ENCODE results near the gene ARMC6.

The ARMC6 gene

DNA sequence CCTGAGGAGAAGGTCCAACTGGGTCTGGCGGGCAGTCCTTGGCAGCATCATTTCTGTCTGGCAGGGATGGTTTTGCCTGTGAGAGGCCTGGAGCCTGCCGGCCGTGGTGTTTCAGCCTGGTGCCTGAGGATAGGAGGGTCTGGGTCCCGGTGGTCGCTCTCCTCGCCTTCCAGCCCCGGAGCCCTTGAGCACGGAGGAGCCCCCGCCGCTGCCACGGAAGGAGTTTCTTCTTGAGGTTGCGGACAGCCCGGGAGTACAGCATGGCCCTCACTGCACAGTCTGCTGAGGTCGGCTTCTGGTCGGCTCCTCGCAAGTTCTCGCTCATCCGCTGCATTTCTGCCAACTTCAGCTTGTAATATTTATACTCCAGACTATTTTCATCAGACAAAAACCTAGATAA lies 23.5 kb upstream of the ARMC6 start:
- TF ChIP-seq NFIC (IDR thresholded peaks at IDR 0.05) (no peak), EP300 (IDR thresholded peaks at IDR 0.05; ENCODE audit: borderline replicate concordance) (no peak), FOXM1 (IDR thresholded peaks at IDR 0.05; ENCODE audit: borderline replicate concordance, low read depth) (no peak), TCF12 (IDR thresholded peaks at IDR 0.05; ENCODE audit: low read depth) (no peak), TEAD4 (IDR thresholded peaks at IDR 0.05) (no peak), EGR1 (IDR thresholded peaks at IDR 0.05) (no peak), RAD21 (IDR thresholded peaks at IDR 0.05; ENCODE audit: low read depth) (no peak), CEBPB (IDR thresholded peaks at IDR 0.05) (no peak), ZBTB7A (IDR thresholded peaks at IDR 0.05; ENCODE audit: low read depth) (no peak), CREB1 (IDR thresholded peaks at IDR 0.05; ENCODE audit: low read depth) (no peak), TAF1 (IDR thresholded peaks at IDR 0.05; ENCODE audit: low read depth) (no peak), YY1 (IDR thresholded peaks at IDR 0.05; ENCODE audit: low read depth) (no peak)
- TF ChIP-seq, protein P1, sequence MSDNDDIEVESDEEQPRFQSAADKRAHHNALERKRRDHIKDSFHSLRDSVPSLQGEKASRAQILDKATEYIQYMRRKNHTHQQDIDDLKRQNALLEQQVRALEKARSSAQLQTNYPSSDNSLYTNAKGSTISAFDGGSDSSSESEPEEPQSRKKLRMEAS (IDR thresholded peaks at IDR 0.05) = no peak
- TF ChIP-seq, protein P2, sequence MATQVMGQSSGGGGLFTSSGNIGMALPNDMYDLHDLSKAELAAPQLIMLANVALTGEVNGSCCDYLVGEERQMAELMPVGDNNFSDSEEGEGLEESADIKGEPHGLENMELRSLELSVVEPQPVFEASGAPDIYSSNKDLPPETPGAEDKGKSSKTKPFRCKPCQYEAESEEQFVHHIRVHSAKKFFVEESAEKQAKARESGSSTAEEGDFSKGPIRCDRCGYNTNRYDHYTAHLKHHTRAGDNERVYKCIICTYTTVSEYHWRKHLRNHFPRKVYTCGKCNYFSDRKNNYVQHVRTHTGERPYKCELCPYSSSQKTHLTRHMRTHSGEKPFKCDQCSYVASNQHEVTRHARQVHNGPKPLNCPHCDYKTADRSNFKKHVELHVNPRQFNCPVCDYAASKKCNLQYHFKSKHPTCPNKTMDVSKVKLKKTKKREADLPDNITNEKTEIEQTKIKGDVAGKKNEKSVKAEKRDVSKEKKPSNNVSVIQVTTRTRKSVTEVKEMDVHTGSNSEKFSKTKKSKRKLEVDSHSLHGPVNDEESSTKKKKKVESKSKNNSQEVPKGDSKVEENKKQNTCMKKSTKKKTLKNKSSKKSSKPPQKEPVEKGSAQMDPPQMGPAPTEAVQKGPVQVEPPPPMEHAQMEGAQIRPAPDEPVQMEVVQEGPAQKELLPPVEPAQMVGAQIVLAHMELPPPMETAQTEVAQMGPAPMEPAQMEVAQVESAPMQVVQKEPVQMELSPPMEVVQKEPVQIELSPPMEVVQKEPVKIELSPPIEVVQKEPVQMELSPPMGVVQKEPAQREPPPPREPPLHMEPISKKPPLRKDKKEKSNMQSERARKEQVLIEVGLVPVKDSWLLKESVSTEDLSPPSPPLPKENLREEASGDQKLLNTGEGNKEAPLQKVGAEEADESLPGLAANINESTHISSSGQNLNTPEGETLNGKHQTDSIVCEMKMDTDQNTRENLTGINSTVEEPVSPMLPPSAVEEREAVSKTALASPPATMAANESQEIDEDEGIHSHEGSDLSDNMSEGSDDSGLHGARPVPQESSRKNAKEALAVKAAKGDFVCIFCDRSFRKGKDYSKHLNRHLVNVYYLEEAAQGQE (IDR thresholded peaks at IDR 0.05; ENCODE audit: low read depth) = no peak
- TF ChIP-seq, protein P3, sequence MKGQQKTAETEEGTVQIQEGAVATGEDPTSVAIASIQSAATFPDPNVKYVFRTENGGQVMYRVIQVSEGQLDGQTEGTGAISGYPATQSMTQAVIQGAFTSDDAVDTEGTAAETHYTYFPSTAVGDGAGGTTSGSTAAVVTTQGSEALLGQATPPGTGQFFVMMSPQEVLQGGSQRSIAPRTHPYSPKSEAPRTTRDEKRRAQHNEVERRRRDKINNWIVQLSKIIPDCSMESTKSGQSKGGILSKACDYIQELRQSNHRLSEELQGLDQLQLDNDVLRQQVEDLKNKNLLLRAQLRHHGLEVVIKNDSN (IDR thresholded peaks at IDR 0.05) = no peak

DNA sequence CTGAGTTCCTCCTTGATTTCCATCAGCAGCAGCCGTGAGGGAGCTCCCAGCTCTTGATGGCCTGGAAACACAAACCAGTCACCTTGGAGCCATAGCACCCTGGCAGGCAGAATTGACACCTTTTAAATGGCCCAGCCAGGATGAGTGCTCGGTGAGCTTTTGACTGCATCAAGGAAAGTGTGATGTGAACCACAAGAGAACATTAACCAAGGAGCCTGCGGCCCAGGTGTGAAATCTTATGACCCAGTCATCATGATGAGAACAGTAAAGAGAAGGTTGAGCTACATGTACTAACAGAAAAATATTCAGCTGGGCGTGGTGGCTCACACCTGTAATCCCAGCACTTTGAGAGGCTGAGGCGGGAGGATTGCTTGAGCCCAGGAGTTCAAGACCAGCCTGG lies 22.9 kb upstream of the ARMC6 start:
- TF ChIP-seq, protein P2 (IDR thresholded peaks at IDR 0.05; ENCODE audit: low read depth) = no peak
- no peak for TF ChIP-seq EGR1 (IDR thresholded peaks at IDR 0.05)
- no peak for TF ChIP-seq TAF1 (IDR thresholded peaks at IDR 0.05; ENCODE audit: low read depth)
- TF ChIP-seq NFIC (IDR thresholded peaks at IDR 0.05) = no peak
- no peak for TF ChIP-seq YY1 (IDR thresholded peaks at IDR 0.05; ENCODE audit: low read depth)
- TF ChIP-seq RAD21 (IDR thresholded peaks at IDR 0.05; ENCODE audit: low read depth) = no peak
- TF ChIP-seq, protein P1 (IDR thresholded peaks at IDR 0.05) = no peak
- TF ChIP-seq, protein P3 (IDR thresholded peaks at IDR 0.05) = no peak
- no peak for TF ChIP-seq TEAD4 (IDR thresholded peaks at IDR 0.05)

DNA sequence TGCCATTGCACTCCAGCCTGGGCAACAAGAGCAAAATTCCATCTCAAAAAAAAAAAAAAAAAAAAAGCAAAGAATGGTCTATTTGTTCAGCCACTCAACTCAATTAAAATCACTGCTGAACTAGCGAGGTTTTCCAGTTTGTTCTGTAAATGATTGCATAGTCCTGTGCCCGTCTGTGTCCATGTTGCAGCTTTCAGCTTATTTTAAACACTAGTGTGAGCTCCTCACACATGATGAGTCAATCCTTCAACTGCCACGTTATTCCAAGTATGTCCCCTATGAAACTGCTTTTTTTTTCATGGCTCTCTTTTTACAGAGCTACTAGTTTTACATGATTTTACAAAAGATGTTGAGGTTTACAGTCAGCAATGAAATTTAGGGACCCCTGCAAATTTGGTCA lies 12.3 kb upstream of the ARMC6 start:
- TF ChIP-seq TAF1 (IDR thresholded peaks at IDR 0.05; ENCODE audit: low read depth) = no peak
- TF ChIP-seq CREB1 (IDR thresholded peaks at IDR 0.05; ENCODE audit: low read depth) = no peak
- TF ChIP-seq RAD21 (IDR thresholded peaks at IDR 0.05; ENCODE audit: low read depth) = no peak
- TF ChIP-seq, protein P1 (IDR thresholded peaks at IDR 0.05) = no peak
- no peak for TF ChIP-seq CEBPB (IDR thresholded peaks at IDR 0.05)
- no peak for TF ChIP-seq YY1 (IDR thresholded peaks at IDR 0.05; ENCODE audit: low read depth)
- TF ChIP-seq, protein P3 (IDR thresholded peaks at IDR 0.05) = no peak
- TF ChIP-seq, protein P2 (IDR thresholded peaks at IDR 0.05; ENCODE audit: low read depth) = no peak
- TF ChIP-seq EGR1 (IDR thresholded peaks at IDR 0.05) = no peak
- TF ChIP-seq NFIC (IDR thresholded peaks at IDR 0.05) = no peak
- TF ChIP-seq TEAD4 (IDR thresholded peaks at IDR 0.05) = no peak
- TF ChIP-seq TCF12 (IDR thresholded peaks at IDR 0.05; ENCODE audit: low read depth) = no peak
- no peak for TF ChIP-seq EP300 (IDR thresholded peaks at IDR 0.05; ENCODE audit: borderline replicate concordance)

DNA sequence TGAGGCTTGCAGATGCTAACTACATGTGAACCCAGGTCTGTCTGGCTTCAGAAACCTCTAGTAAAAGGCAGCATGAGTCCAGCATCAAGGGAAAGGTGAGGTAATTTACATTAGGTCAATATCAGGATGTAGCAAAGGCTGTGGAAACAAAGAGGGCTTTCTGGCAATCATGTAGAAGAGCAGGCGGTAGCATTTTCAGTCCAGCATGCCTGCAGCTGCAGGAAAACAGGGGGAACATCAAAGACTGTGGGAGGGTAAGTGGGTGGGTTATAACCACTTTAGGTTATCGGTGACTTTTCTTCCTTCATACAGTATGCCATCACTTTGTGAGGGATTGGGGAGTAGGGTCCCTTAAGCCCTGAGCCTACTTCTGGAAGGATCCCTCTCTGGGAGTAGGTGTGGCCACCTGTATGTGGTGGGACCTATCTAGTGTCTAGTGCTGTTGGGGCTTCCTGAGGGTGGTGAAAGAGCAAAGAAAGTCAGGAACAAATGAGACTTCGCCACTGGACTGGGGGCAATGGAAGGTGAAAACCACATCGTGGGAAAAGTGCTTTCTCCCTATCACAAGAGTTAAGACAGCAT lies 10.9 kb upstream of the ARMC6 start:
- TF ChIP-seq CEBPB (IDR thresholded peaks at IDR 0.05) (no peak), TEAD4 (IDR thresholded peaks at IDR 0.05) (no peak), CREB1 (IDR thresholded peaks at IDR 0.05; ENCODE audit: low read depth) (no peak), ZBTB7A (IDR thresholded peaks at IDR 0.05; ENCODE audit: low read depth) (no peak), TCF12 (IDR thresholded peaks at IDR 0.05; ENCODE audit: low read depth) (no peak), EP300 (IDR thresholded peaks at IDR 0.05; ENCODE audit: borderline replicate concordance) (no peak), RAD21 (IDR thresholded peaks at IDR 0.05; ENCODE audit: low read depth) (no peak)
- TF ChIP-seq, protein P1 (IDR thresholded peaks at IDR 0.05) = no peak
